Stimulated activated naive CD4-positive, alpha-beta T cell treated with Interleukin-2 at 50 U/mL for 16 hours (primary cell): ENCODE data around the gene FOXP1.

Source experiments
- DNase-seq: peaks from one replicate; lab custom pipeline; 2025; lab: John Stamatoyannopoulos, UW

The FOXP1 gene

GRCh38 chr3:71398157-71398836, 185.2 kb downstream of the FOXP1 start:
- DNase-seq, result peak; percentile 35

GRCh38 chr3:71397726-71398125, 185.8 kb downstream of the FOXP1 start:
- no peak for DNase-seq

DNA sequence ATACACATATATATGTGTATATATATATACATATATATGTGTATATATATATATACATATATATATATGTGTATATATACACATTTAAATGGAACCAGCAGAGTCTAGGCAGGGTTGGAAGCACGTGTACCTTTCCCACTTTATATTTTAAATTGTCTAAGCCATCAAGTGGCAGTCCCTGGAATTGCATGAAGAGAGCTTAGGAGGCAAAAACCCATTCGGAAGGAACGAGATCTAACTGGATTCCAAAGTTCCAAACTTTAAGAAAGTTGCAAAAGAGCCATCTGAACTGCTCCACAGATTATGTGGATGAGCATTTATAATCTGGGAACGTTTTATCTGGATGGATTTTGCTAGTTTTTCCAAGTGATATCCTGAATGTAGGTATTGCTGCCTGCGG, 186.5 kb downstream of the FOXP1 start:
- no peak for DNase-seq

GRCh38 chr3:71395927-71396695, 187.4 kb downstream of the FOXP1 start:
- DNase-seq, result no peak

GRCh38 chr3:71395470-71395869, 188.1 kb downstream of the FOXP1 start:
- no peak for DNase-seq

DNA sequence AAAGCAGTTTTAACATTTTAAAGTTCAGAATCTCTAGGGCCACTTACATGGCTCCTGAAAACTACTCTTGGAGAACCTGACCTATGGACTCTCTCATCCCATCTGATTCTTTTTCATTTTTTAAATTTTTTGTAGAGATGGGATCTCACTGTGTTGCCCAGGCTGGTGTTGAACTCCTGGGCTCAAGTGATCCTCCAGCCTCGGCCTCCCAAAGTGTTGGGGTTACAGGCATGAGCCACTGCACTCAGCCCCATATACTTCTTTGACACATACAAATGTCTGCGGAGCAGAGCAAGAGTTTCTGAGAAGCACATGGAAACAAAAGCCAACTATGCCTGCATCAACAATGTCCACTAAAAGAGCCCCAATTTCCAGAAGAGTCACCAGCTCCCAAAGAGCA, 189.8 kb downstream of the FOXP1 start:
- no peak for DNase-seq

DNA sequence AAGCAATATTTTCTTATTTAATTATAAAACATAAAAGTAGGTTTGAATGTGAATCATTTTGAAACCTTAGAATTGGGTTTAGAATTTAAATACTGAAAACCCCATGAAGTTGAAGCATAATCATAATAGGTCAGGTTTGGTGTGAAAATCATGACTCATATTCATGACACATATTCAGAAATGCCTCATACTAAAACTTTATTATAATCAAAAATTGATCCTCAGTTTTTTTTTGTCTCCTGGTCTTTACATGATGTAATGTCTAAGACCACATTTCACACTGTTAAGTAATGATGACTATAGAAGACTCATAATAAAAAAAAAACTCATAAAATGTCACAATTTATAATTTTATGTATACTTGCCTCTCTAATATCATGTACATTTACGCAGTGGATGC, 190.4 kb downstream of the FOXP1 start:
- no peak for DNase-seq

GRCh38 chr3:71392251-71392650, 191.3 kb downstream of the FOXP1 start:
- no peak for DNase-seq

DNA sequence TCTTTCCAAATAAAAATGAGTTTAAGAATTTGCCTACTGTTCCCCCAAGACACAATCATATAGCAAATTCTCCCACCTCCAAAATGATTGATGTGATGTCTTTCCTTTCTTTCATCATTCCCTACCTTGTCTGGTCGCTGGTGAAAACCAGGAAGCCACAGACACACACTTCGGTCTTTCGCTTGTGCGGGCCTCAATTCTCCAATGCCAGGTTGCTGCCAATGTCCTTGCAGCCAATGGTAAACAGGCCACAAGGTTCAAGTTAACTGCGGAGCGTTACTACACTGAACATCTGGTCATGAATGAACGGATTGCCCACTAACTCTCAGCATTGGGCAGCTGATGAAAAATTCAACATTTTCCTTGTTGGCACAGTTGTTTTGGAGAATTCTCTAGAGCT, 192.2 kb downstream of the FOXP1 start:
- DNase-seq, result no peak

- DNase-seq, result no peak
These were observed 193.5 kb downstream of the FOXP1 start for GRCh38 chr3:71389911-71390573.

- DNase-seq, result no peak
These were observed 194.3 kb downstream of the FOXP1 start for GRCh38 chr3:71389191-71389590.

GRCh38 chr3:71388535-71389120, 194.9 kb downstream of the FOXP1 start:
- no peak for DNase-seq

- DNase-seq, result no peak
These were observed 195.9 kb downstream of the FOXP1 start for GRCh38 chr3:71387586-71387985.

DNA sequence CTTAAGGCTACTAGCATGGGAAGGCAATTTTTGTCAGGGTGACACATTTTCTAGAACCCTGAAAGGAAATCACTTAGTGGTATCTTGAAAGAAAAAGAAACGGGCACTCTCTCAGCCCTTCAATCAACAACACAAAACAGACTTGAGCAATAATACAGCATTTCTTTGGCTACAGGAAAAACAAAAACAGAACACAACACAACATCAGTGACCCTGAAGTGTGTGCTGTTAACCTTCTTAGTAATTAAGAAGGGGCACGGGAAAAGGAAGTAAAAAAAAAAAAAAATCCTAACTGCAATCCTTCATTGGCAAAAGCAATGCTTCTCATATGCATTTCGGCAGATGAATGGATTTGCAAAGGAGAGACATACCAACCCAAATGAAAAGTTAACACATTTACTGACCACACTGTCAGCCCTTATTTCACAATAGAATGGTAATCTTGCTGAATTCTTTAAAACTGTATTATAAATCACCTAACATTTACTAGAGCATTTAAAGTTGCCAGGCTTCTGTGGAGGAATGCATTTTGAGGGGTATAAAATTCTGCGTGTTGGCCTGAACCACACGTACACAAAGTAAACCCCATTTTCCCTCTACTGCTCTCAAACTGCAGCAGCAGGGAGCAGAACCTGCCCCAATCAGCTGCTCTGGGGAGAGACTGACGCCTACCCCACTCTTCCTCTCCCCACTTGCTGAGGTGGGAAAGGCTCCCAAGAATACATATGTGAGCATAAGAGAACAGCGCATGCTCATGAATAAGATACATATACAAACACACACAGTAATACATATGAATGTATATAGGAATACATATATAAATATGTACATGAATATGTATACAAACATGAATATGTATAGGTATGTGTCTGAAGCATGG, 198.5 kb downstream of the FOXP1 start:
- no peak for DNase-seq

DNA sequence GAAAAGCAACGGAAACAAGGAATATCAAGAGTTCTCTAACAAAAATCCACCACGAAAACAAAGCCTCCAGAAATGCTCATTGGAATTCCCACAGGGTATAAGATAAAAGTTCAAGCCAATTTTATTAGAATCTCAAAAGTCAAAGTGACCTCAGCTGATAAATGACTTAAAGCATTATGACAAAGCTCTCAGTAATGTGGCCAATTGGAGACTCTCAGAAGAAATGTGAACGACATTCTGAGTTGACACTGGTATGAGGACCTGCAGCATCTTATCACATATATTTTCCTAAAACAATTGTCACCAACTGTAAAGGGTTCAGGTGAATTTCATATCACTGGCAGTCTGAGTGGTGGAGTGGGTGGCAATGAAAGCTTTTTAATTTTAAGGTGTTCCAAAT, 199.1 kb downstream of the FOXP1 start:
- DNase-seq, result no peak

DNA sequence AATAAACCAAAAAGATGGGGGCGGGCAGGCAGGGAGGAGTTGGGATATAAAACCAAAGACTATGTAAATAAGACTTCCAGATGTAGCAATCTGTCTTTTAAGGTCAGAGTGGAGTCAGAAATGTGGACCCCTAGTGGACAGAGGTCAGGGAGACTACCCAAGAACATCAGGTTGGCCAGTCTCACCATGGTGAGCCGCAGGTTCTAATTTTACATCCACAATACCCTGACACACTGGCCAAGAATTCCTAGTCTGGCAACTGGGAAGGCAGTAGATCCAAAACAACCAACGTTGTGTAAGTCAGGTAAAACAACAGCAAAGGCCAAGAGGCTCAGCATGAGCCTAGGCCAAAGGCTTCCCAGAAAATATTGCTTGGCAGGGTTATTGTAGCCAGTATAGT, 203.4 kb downstream of the FOXP1 start:
- DNase-seq, result no peak

- DNase-seq, result no peak
These were observed 205.0 kb downstream of the FOXP1 start for GRCh38 chr3:71378509-71378908.

- no peak for DNase-seq
These were observed 206.6 kb downstream of the FOXP1 start for GRCh38 chr3:71376911-71377310.

DNA sequence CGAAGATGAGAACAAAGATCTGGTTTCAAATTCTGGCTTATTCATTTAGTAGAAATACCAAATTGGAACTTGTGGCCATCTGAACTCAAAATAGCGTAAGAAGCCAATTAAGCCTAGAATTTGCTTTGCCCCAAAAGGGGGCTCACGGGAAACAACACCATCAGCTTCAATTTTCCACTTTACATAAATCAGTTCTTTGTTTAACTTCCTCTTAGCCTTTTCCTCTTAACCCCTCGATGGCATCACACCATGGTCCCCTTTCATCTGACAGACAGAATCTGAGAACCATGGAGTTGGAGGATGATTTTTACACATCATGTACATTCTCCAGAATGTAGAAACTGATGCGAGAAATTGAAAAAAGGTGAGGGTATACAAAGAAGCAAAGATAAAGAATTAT, 207.0 kb downstream of the FOXP1 start:
- DNase-seq, result no peak

- no peak for DNase-seq
These were observed 208.9 kb downstream of the FOXP1 start for GRCh38 chr3:71374582-71374981.

GRCh38 chr3:71372911-71373637, 210.5 kb downstream of the FOXP1 start:
- no peak for DNase-seq
